Colonic mucosa (tissue), 4 donors: Measurements from ENCODE around the gene CEP290. TPM values are rescaled to one million over a fixed set of nuclear protein-coding genes. Genes with fewer than 3 reads are reported as not detected.

Experiments used
- DNase-seq: peaks from one replicate; pipeline ENCODE4 v3.0.0-alpha.2; 2020
- H3K27ac ChIP-seq: fragments of 200-600 bp; one replicate; pipeline ENCODE4 v1.8.0; 2021
- H3K27me3 ChIP-seq: fragments of 200-600 bp; one replicate; pipeline ENCODE4 v1.8.0; 2021
- H3K36me3 ChIP-seq: fragments of 200-600 bp; one replicate; pipeline ENCODE4 v1.8.0; 2021
- H3K4me1 ChIP-seq: fragments of 200-600 bp; one replicate; pipeline ENCODE4 v1.8.0; 2021; ENCODE audit warnings: mild to moderate bottlenecking
- H3K4me3 ChIP-seq: fragments of 200-600 bp; one replicate; pipeline ENCODE4 v1.8.0; 2021
- H3K9ac ChIP-seq, 2 donors: one replicate each; pipeline ENCODE4 v1.7.0; 2013; ENCODE audit warnings: control low read depth in 2 of 2, low read depth in 2 of 2, low read length in 2 of 2
- H3K9me3 ChIP-seq: fragments of 200-600 bp; one replicate; pipeline ENCODE4 v1.8.0; 2021
- CTCF ChIP-seq: fragments of 200-600 bp; IDR thresholded peaks from one replicate; pipeline ENCODE4 v1.8.0; 2022; ENCODE audit warnings: antibody characterized with exemption, mild to moderate bottlenecking
- intact Hi-C: fragments of 100-400 bp; cut with DNase I; formaldehyde crosslinking; loops from one replicate; pipeline ENCODE4 v1.14.1; 2022
- total RNA-seq, 2 donors: library from RNA; stranded (reverse); fragmentation: NEBNext Ultra II Directional in 1 of 2; extraction: Animal tissue kit (Norgen Biotek cat#: 25700) in 1 of 2; gene quantifications; one replicate each; pipeline ENCODE4 v1.2.1, GENCODE V29; 2021
- donor health status: healthy.
- donor health status: DM: no; HTN: no; CAD: no.
- donor health status: DM: no; HTN: no; CAD: no.

The CEP290 gene
- total RNA-seq, 2 donors from 2014 or later = 6.8 to 6.9 TPM

DNA sequence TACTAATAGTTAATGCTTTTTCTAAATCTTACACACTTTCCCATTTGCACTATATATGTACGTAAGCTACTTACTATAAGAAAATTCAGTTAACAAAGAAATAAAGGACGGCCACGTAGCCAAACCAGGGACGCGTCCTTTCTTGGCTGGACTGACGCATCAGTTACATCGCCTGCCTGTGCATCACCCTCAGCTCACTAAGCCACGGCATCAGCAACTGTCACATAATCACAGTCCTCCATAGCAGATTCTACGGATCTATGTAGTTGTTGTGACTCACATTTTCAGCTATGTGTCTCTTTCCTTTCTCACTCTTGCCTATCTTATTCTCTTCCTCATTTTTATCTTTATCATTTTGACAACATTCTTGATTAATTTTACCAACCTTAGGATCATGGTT, 74.6 kb downstream of the CEP290 start:
- Histone ChIP-seq H3K27me3 (no peaks in the 10 kb centered on the region), H3K9ac (no peak overlapping the region), H3K27ac (no peak overlapping the region), H3K36me3 (no peaks in the 10 kb centered on the region), H3K9me3 (no peaks in the 10 kb centered on the region), H3K4me1 (no peaks in the 10 kb centered on the region), H3K4me3 (no peak overlapping the region)
- no peak for TF ChIP-seq CTCF
- intact Hi-C loops = no loop called here
- DNase-seq = no peak

- DNase-seq = no peak
- H3K4me3 ChIP-seq = no peak overlapping the region
- H3K36me3 ChIP-seq = no peaks in the 10 kb centered on the region
- no peak for TF ChIP-seq CTCF
- H3K27me3 ChIP-seq = no peaks in the 10 kb centered on the region
- no peaks in the 10 kb centered on the region for H3K9me3 ChIP-seq
- no peak overlapping the region for H3K9ac ChIP-seq
- H3K4me1 ChIP-seq = no peaks in the 10 kb centered on the region
- intact Hi-C loops = no loop called here
- no peak overlapping the region for H3K27ac ChIP-seq
These were observed 78.5 kb downstream of the CEP290 start for GRCh38 chr12:88063375-88063774.

DNA sequence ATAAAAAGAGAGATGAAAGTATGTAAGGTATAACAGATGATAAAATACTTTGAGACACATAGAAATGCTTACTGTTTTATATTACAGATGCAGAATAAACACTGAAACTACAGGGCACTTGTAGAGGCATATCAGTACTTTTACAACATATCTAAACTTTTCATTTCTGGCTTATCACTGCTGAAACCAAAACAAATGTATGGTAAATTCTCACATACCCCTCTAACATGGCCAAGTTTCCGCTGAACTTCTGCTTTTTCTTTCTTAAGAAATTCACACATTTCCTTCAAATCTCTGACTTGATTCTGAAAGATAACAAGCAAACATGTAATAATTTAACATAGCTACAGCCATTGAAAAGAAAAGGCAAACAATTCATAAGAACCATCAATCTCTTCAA, 79.4 kb downstream of the CEP290 start:
- TF ChIP-seq CTCF = no peak

DNA sequence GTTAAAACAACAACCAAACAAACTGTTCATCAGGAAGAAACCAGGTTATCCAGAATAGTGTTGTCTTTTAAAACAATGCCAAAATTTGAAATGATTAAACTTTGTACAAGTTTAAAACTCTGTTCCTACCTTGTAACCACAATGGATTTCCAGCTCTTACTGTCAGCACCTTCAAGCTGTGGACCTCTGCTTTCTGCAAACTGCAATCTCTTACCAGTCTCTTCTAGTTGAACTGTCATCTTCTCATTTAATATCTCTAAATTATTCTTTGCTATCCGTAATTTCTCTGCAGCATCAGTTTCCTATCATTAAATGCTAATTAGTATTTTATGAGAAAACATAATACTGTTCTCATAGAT, 83.2 kb downstream of the CEP290 start:
- TF ChIP-seq CTCF = no peak
- intact Hi-C loops = no loop called here
- no peaks in the 10 kb centered on the region for H3K4me1 ChIP-seq
- no peak overlapping the region for H3K4me3 ChIP-seq
- H3K36me3 ChIP-seq = no peaks in the 10 kb centered on the region
- no peak overlapping the region for H3K27ac ChIP-seq
- H3K9ac ChIP-seq = no peak overlapping the region
- no peak for DNase-seq
- no peaks in the 10 kb centered on the region for H3K9me3 ChIP-seq
- H3K27me3 ChIP-seq = no peaks in the 10 kb centered on the region

More for the DNA sequence above, 79.4 kb downstream of the CEP290 start:
- DNase-seq = no peak
- Histone ChIP-seq H3K9ac (no peak overlapping the region), H3K27ac (no peak overlapping the region), H3K36me3 (no peaks in the 10 kb centered on the region), H3K9me3 (no peaks in the 10 kb centered on the region), H3K4me1 (no peaks in the 10 kb centered on the region), H3K4me3 (no peak overlapping the region), H3K27me3 (no peaks in the 10 kb centered on the region)
- intact Hi-C loops = no loop called here

GRCh38 chr12:88057994-88058718, 83.7 kb downstream of the CEP290 start:
- Histone ChIP-seq H3K27me3 (no peaks in the 10 kb centered on the region), H3K9me3 (no peaks in the 10 kb centered on the region), H3K36me3 (no peaks in the 10 kb centered on the region), H3K4me1 (no peaks in the 10 kb centered on the region), H3K4me3 (no peak overlapping the region), H3K9ac (no peak overlapping the region), H3K27ac (no peak overlapping the region)
- DNase-seq = no peak
- intact Hi-C loops = no loop called here
- TF ChIP-seq CTCF = no peak
